Muscle of arm (tissue), 14 donors: ENCODE measurements around the gene PACSIN3. TPM values are rescaled to one million over a fixed set of nuclear protein-coding genes. Genes with fewer than 3 reads are reported as not detected.
A peak's percentile ranks its signal among the peaks of the same experiment; 100 is the strongest.
"Not testable (repeated sequence)": the region's sequence is repeated elsewhere in the genome, so short reads cannot be mapped to it uniquely, and the experiment has no call there.

Source experiments
- DNase-seq: peaks from one replicate; pipeline ENCODE4 v3.0.0-alpha.2; 2013
- long read RNA-seq, 11 donors: transcript quantifications; one replicate each; lab custom pipeline, GENCODE V29; 2026
- polyA plus RNA-seq, 12 donors: library from polyadenylated mRNA; unstranded; fragments of 120-200 nt; gene quantifications; one replicate each; pipeline ENCODE4 v1.2.1, GENCODE V29; 2013; ENCODE audit not compliant: insufficient read length in 12 of 12

The PACSIN3 gene
- 100 to 1,000 TPM in 10 of 12 donors, 10 to 100 TPM in 1, not detected in 1; 82.5 to 284 (median 153) TPM for polyA plus RNA-seq
- long read RNA-seq, donor 1, transcript PACSIN3-201 (11 exons, 1,843 nt) = major isoform, 5 of 16 reads
- long read RNA-seq, donor 1, partial matches to known transcripts = 11 of 16 reads
- long read RNA-seq, donor 1, other reads (novel, unspliced or antisense) = 0 of 16 reads
- long read RNA-seq, donor 2, partial matches to known transcripts = 15 of 34 reads
- long read RNA-seq, donor 2, other reads (novel, unspliced or antisense) = 8 of 34 reads
- long read RNA-seq, donor 3, partial matches to known transcripts = 11 of 13 reads
- long read RNA-seq, donor 3, other reads (novel, unspliced or antisense) = 0 of 13 reads
- long read RNA-seq, donor 4, partial matches to known transcripts = 26 of 28 reads
- long read RNA-seq, donor 4, other reads (novel, unspliced or antisense) = 0 of 28 reads
- long read RNA-seq, donor 5 = 0 reads
- long read RNA-seq, donor 6, partial matches to known transcripts = 0 of 2 reads
- long read RNA-seq, donor 6, other reads (novel, unspliced or antisense) = 0 of 2 reads
- long read RNA-seq, donor 7, partial matches to known transcripts = 0 of 5 reads
- long read RNA-seq, donor 7, other reads (novel, unspliced or antisense) = 0 of 5 reads
- long read RNA-seq, donor 8, transcript PACSIN3-201 (11 exons, 1,843 nt) = major isoform, 9 of 17 reads
- long read RNA-seq, donor 8, partial matches to known transcripts = 5 of 17 reads
- long read RNA-seq, donor 8, other reads (novel, unspliced or antisense) = 0 of 17 reads
- long read RNA-seq, donor 9, partial matches to known transcripts = 0 of 2 reads
- long read RNA-seq, donor 9, other reads (novel, unspliced or antisense) = 0 of 2 reads
- long read RNA-seq, donor 10, partial matches to known transcripts = 41 of 48 reads
- long read RNA-seq, donor 10, other reads (novel, unspliced or antisense) = 0 of 48 reads
- long read RNA-seq, donor 11, partial matches to known transcripts = 13 of 17 reads
- long read RNA-seq, donor 11, other reads (novel, unspliced or antisense) = 0 of 17 reads

- DNase-seq = no peak
Observed at GRCh38 chr11:47186076-47186699, at the start of gene PACSIN3. PACSIN3 (minus strand) TSS chr11:47186434; CDS start chr11:47182727, 3,707 bp downstream.

DNA sequence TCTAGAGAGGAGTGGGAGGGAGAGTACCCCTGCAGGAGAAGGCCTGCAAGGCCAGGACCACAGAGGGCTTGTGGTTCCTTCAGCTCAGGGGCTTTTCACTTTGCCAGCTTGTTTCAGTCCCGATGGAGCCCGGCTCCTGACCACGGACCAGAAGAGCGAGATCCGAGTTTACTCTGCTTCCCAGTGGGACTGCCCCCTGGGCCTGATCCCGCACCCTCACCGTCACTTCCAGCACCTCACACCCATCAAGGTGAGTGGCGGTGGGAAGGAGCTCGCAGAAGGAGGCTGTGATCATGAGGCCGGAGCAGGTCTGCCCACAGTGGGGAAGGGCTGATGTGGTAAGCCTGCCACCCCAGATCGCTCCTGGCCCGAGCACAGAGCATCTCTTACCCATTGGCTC lies 48.9 kb upstream of the PACSIN3 start:
- no peak for DNase-seq

- no peak for DNase-seq
Observed at GRCh38 chr11:47234669-47235100, 48.5 kb upstream of the PACSIN3 start.

- peak; percentile 48 for DNase-seq
Observed at GRCh38 chr11:47233989-47234668, 47.9 kb upstream of the PACSIN3 start.

DNA sequence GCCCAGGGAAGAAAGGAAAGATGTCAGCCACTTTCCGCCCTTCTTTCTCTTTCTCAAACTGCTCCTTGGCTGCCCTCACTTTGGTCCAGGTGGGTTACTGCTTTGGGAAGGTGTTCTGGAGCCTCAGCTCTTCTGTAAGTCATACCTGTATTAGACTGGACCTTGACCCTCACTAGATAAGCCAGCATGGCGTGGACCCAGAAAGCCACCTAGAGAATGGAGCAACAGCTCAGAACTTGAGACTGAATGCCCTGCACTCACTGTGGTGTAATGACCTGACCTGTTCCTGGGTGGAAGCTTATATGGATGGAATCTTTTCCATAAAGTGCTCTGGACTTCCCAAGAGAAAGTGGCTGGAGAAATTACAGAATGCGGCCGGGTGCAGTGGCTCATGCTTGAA lies 46.8 kb upstream of the PACSIN3 start:
- no peak for DNase-seq

GRCh38 chr11:47229161-47229560 lies 42.9 kb upstream of the PACSIN3 start:
- DNase-seq = no peak

- DNase-seq = no peak
Observed at GRCh38 chr11:47225552-47226400, 39.5 kb upstream of the PACSIN3 start.

- no peak for DNase-seq
Observed at GRCh38 chr11:47222696-47223095, 36.5 kb upstream of the PACSIN3 start.

- no peak for DNase-seq
Observed at GRCh38 chr11:47220401-47220821, 34.2 kb upstream of the PACSIN3 start.

- DNase-seq = peak; percentile 71
Observed at GRCh38 chr11:47216121-47216798, 30.0 kb upstream of the PACSIN3 start.

- no peak for DNase-seq
Observed at GRCh38 chr11:47215366-47215910, 29.2 kb upstream of the PACSIN3 start.

GRCh38 chr11:47213950-47214565 lies 27.8 kb upstream of the PACSIN3 start:
- peak; percentile 76 for DNase-seq

GRCh38 chr11:47212938-47213337 lies 26.7 kb upstream of the PACSIN3 start:
- no peak for DNase-seq

GRCh38 chr11:47208628-47209027 lies 22.4 kb upstream of the PACSIN3 start:
- DNase-seq = no peak

DNA sequence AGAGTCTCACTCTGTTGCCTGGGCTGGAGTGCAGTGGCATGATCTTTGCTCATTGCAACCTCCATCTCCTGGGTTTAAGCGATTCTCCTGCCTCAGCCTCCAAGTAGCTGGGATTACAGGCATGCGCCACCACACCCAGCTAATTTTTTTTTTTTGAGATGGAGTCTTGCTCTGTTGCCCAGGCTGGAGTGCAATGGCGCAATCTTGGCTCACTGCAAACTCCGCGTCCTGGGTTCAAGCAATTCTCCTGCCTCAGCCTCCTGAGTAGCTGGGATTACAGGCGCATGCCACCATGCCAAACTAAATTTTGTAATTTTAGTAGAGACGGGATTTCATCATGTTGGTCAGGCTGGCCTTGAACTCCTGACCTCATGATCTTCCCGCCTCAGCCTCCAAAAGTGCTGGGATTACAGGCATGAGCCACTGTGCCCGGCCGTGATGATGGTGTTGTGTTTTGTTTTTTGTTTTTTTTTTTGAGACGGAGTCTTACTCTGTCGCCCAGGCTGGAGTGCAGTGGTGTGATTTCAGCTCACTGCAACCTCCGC lies 21.8 kb upstream of the PACSIN3 start:
- not testable (repeated sequence) for DNase-seq

- no peak for DNase-seq
Observed at GRCh38 chr11:47207459-47207858, 21.2 kb upstream of the PACSIN3 start.

GRCh38 chr11:47206577-47206976 lies 20.3 kb upstream of the PACSIN3 start:
- not testable (repeated sequence) for DNase-seq

DNA sequence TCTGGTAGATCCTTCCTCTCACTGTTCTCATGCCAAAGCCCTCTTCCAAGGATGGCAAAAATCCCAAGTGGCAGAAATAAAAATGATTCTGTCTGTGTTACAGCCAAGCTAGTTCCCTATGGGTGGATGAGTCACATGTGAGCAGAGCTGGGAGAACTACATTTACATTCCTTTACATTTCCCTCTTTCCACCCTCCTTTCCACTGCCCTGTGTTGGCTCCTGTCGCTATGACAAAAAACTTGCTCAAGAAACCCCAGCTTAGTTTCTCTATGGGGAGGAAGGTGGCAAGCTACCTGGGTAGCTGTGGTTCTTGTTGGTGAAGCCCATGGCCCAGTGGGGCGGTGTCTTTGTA lies 18.4 kb upstream of the PACSIN3 start:
- no peak for DNase-seq

- DNase-seq = no peak
Observed at GRCh38 chr11:47202576-47202975, 16.3 kb upstream of the PACSIN3 start.
